GM12878 (cell line): ENCODE measurements around the gene FBXL3. TPM values are rescaled to one million over a fixed set of nuclear protein-coding genes. Genes with fewer than 3 reads are reported as not detected.

Source experiments
- ATAC-seq: fragments of 200-7000 bp; cut with Tn5 transposase; 3 replicates; pipeline ENCODE4 v1.9.1; 2020; ENCODE audit warnings: mild to moderate bottlenecking, moderate library complexity
- BruUV-seq: library from RNA; stranded (reverse); fragments of 400-500 nt; replicated peaks from 2 replicates; lab custom pipeline; 2021; lab: Mats Ljungman, UMichigan
- CTCF ChIA-PET: fragments of 300-600 bp; sonication (Branson Sonifier 250); formaldehyde crosslinking; extraction: SDS; loops from one replicate; lab custom pipeline; 2021; ENCODE audit warnings: inconsistent platforms; lab: Yijun Ruan, JAX
- POLR2A ChIA-PET: fragments of 350-600 bp; formaldehyde crosslinking; extraction: SDS; loops from one replicate; lab custom pipeline; 2021; ENCODE audit warnings: inconsistent platforms; lab: Charles Lee
- RAD21 ChIA-PET: fragments of 300-600 bp; sonication (Branson Sonifier 250); formaldehyde crosslinking; loops from one replicate; lab custom pipeline; 2023; ENCODE audit warnings: antibody characterized with exemption; ENCODE audit not compliant: unreplicated experiment; lab: Charles Lee
- SMC1A ChIA-PET: fragments of 300-600 bp; sonication (Branson Sonifier 250); formaldehyde crosslinking; loops from one replicate; lab custom pipeline; 2023; ENCODE audit not compliant: unreplicated experiment, uncharacterized antibody; lab: Charles Lee
- DNase-seq: peaks from one replicate; pipeline ENCODE4 v3.0.0-alpha.2; 2011; ENCODE audit warnings: low read depth, low spot score
- FAIRE-seq: peaks from 3 replicates; lab custom pipeline; 2011; peaks lifted over from hg19 to GRCh38; lab: Jason Lieb, UNC
- H2AFZ ChIP-seq: 2 replicates; pipeline ENCODE4 v1.6.0; 2011; ENCODE audit warnings: low read depth, low read length, control low read depth; ENCODE audit not compliant: control insufficient read depth
- H3K27ac ChIP-seq: 2 replicates; pipeline ENCODE4 v1.5.1; 2011; ENCODE audit warnings: control low read depth; ENCODE audit not compliant: control insufficient read depth, insufficient read depth
- H3K27me3 ChIP-seq, 2 experiments: replicated peaks in 1 of 2; 2 replicates each; pipeline versions ENCODE4 v1.6.0 to v1.6.1; 2011; ENCODE audit warnings: low read length in 1 of 2; ENCODE audit not compliant: control insufficient read depth in 2 of 2, insufficient read depth in 2 of 2
- H3K36me3 ChIP-seq, 2 experiments: 2 replicates each; pipeline ENCODE4 v1.5.1; 2011; ENCODE audit warnings: low read length in 1 of 2; ENCODE audit not compliant: control insufficient read depth in 2 of 2, insufficient read depth in 2 of 2
- H3K4me1 ChIP-seq: 2 replicates; pipeline ENCODE4 v1.6.1; 2011; ENCODE audit warnings: mild to moderate bottlenecking, low read length, moderate library complexity, mixed read lengths; ENCODE audit not compliant: control insufficient read depth, insufficient read depth
- H3K4me2 ChIP-seq: 2 replicates; pipeline ENCODE4 v1.6.0; 2011; ENCODE audit warnings: control low read depth; ENCODE audit not compliant: control insufficient read depth, insufficient read depth
- H3K4me3 ChIP-seq: fragments of 200-600 bp; sonication (generic); 2 replicates; pipeline ENCODE4 v1.5.1; 2016
- H3K79me2 ChIP-seq: 2 replicates; pipeline ENCODE4 v1.6.0; 2011; ENCODE audit warnings: low read length; ENCODE audit not compliant: control insufficient read depth, insufficient read depth
- H3K9ac ChIP-seq: 2 replicates; pipeline ENCODE4 v1.8.0; 2011; ENCODE audit warnings: low read length, control low read depth, mixed read lengths; ENCODE audit not compliant: control insufficient read depth, insufficient read depth
- H3K9me3 ChIP-seq: replicated peaks from 3 replicates; pipeline ENCODE4 v1.5.1; 2011; ENCODE audit warnings: mild to moderate bottlenecking, low read length; ENCODE audit not compliant: control insufficient read depth, insufficient read depth
- H4K20me1 ChIP-seq: 2 replicates; pipeline ENCODE4 v1.6.0; 2011; ENCODE audit not compliant: control insufficient read depth, insufficient read depth
- ESRRA ChIP-seq: IDR thresholded peaks from 2 replicates; pipeline ENCODE4 v1.6.1; 2012; ENCODE audit warnings: mild to moderate bottlenecking, low read length, improper control_type of control experiment
- ETV6 ChIP-seq, 2 experiments: fragments of 450-650 bp in 1 of 2; IDR thresholded peaks in 1 of 2; conservative IDR thresholded peaks in 1 of 2; 2 replicates each; pipeline ENCODE4 v1.6.1; 2014; ENCODE audit warnings: antibody characterized with exemption in 1 of 2, borderline replicate concordance in 1 of 2, low read depth in 1 of 2, mild to moderate bottlenecking in 1 of 2, moderate library complexity in 1 of 2
- KDM1A ChIP-seq: fragments of 200-600 bp; sonication (generic); IDR thresholded peaks from 2 replicates; pipeline ENCODE4 v1.6.1; 2016; ENCODE audit warnings: borderline replicate concordance
- NBN ChIP-seq: fragments of 450-650 bp; IDR thresholded peaks from 2 replicates; pipeline ENCODE4 v1.6.1; 2016
- PAX8 ChIP-seq: fragments of 450-650 bp; IDR thresholded peaks from 2 replicates; pipeline ENCODE4 v1.6.1; 2017; ENCODE audit warnings: mild to moderate bottlenecking, moderate library complexity
- RB1 ChIP-seq: fragments of 450-650 bp; formaldehyde crosslinking; IDR thresholded peaks from 2 replicates; pipeline ENCODE4 v1.6.1; 2017; ENCODE audit warnings: mild to moderate bottlenecking, borderline replicate concordance
- RCOR1 ChIP-seq: conservative IDR thresholded peaks from 2 replicates; pipeline ENCODE4 v1.6.1; 2012; ENCODE audit warnings: low read depth, low read length, improper control_type of control experiment
- TARDBP ChIP-seq: IDR thresholded peaks from 2 replicates; pipeline ENCODE4 v1.6.1; 2016; ENCODE audit warnings: borderline replicate concordance
- ZNF274 ChIP-seq: IDR thresholded peaks from one replicate; pipeline ENCODE4 v1.8.0; 2011; ENCODE audit not compliant: insufficient read length, insufficient read depth
- ZNF622 ChIP-seq: fragments of 450-650 bp; IDR thresholded peaks from 2 replicates; pipeline ENCODE4 v1.6.1; 2017; ENCODE audit warnings: mild to moderate bottlenecking, inconsistent platforms
- WGBS: methylation state at CpG from one replicate; pipeline ENCODE4 v1.1.6; 2016; ENCODE audit warnings: low lambda C conversion rate; ENCODE audit not compliant: insufficient replicate concordance, insufficient coverage; ENCODE audit errors: missing lambda C conversion rate; 5-methylcytosine and 5-hydroxymethylcytosine counted together
- in situ Hi-C: fragments of 300-500 bp; cut with MboI; formaldehyde crosslinking; loops from 9 replicates; pipeline ENCODE4 v1.14.3; 2018; ENCODE audit warnings: mixed read lengths
- intact Hi-C: fragments of 100-400 bp; cut with micrococcal nuclease; formaldehyde crosslinking; loops from one replicate; pipeline ENCODE4 v1.14.2; 2022; ENCODE audit not compliant: unreplicated experiment
- polyA plus RNA-seq, 11 experiments: library from polyadenylated mRNA; depleted of rRNA in 4 of 11; unstranded in 6 of 11; stranded (reverse) in 5 of 11; fragments of >200 nt; fragmentation: Nextera tagmentation in 4 of 11; fragmentation: Illumina TruSeq in 1 of 11; extraction: Ambion mirVana in 4 of 11; extraction: Trizol in 1 of 11; gene quantifications; 1 replicate in 1 of 11; 2 replicates in 10 of 11; pipeline versions ENCODE4 v1.2.1 to v1.2.3, GENCODE V29; 2011 to 2016; ENCODE audit warnings: inconsistent platforms in 2 of 11, missing spikeins in 2 of 11, low read depth in 1 of 11
- total RNA-seq, 4 experiments: library from RNA; depleted of rRNA in 3 of 4; stranded (reverse); fragments of >200 nt in 3 of 4; fragmentation: Illumina TruSeq in 1 of 4; extraction: Trizol in 1 of 4; gene quantifications; 2 replicates each; pipeline versions ENCODE4 v1.2.1 to v1.2.3, GENCODE V29; 2013 to 2021
- TF ChIP-seq, protein P1 (sequence below): IDR thresholded peaks from 2 replicates; pipeline ENCODE4 v1.6.1; 2012; ENCODE audit warnings: low read depth, low read length, improper control_type of control experiment
- TF ChIP-seq, protein P2 (sequence below): IDR thresholded peaks from 2 replicates; pipeline ENCODE4 v1.6.1; 2012; ENCODE audit warnings: low read length, inconsistent platforms
- TF ChIP-seq, protein P3 (sequence below): fragments of 450-650 bp; IDR thresholded peaks from 2 replicates; pipeline ENCODE4 v1.6.1; 2016; ENCODE audit warnings: mild to moderate bottlenecking

The FBXL3 gene
- total and polyA plus RNA-seq, 10 of the 15 experiments (the other 5 are each of a cell fraction or from before 2014, with no cell fraction given), result 9.0 to 26.4 (median 19.7) TPM

DNA sequence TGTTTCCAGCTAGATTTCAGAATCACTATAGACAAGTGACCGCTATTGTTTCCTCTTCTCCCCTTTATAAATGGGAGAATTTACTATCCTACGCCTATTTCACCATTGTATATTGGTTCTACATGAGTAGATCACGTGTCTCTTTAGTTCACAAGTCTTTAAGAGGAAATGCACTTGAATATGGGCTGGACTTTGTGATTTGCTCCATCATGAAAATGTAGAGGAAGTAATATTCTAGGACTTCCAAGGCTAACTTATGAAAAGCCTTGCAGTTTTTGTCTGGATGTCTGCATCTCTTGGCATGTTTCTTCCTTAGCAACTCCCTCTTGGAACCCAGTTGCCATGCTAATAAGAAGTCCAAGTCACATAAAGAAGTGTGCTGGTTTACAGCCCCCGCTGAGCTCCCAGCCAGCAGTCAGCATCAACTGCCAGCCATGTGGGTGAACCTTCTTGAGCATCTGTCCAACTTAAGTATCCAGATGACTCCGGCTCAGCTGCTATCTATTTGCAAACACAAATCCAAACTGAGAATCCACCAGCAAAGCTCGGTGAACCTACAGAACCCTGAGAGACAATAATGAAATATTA, 4.8 kb upstream of the FBXL3 start:
- intact Hi-C loops, result no loop called here
- POLR2A ChIA-PET, result no interaction called here
- ATAC-seq (no peak), DNase-seq (no peak), FAIRE-seq (no peak)
- Histone ChIP-seq H3K9ac (no peak overlapping the region), H3K79me2 (no peaks in the 10 kb centered on the region; the same call in 1 of the 2 replicates), H2AFZ (no peak overlapping the region), H3K9me3 (no peaks in the 10 kb centered on the region; the same call in 2 of the 3 replicates), H4K20me1 (no peaks in the 10 kb centered on the region), H3K4me3 (no peak overlapping the region), H3K36me3 (no peaks in the 10 kb centered on the region), H3K27me3 (no peaks in the 10 kb centered on the region), H3K4me2 (no peak overlapping the region), H3K27ac (no peak overlapping the region), H3K4me1 (no peaks in the 10 kb centered on the region)
- SMC1A ChIA-PET, result interaction anchor here (1.0 to 2.8 kb wide), 2 partner anchors 11 to 32 kb away, joined by 3 to 11 read pairs; no protein-coding TSS in a partner anchor
- RAD21 ChIA-PET, result no interaction called here
- TF ChIP-seq PAX8 (no peak), ZNF274 (no peak)
- TF ChIP-seq, protein P1, sequence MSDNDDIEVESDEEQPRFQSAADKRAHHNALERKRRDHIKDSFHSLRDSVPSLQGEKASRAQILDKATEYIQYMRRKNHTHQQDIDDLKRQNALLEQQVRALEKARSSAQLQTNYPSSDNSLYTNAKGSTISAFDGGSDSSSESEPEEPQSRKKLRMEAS, result no peak
- TF ChIP-seq, protein P2, sequence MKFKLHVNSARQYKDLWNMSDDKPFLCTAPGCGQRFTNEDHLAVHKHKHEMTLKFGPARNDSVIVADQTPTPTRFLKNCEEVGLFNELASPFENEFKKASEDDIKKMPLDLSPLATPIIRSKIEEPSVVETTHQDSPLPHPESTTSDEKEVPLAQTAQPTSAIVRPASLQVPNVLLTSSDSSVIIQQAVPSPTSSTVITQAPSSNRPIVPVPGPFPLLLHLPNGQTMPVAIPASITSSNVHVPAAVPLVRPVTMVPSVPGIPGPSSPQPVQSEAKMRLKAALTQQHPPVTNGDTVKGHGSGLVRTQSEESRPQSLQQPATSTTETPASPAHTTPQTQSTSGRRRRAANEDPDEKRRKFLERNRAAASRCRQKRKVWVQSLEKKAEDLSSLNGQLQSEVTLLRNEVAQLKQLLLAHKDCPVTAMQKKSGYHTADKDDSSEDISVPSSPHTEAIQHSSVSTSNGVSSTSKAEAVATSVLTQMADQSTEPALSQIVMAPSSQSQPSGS, result no peak
- CTCF ChIA-PET, result interaction anchor here (0.8 kb wide), 1 partner anchor 39 kb away, joined by 3 read pairs; no protein-coding TSS in a partner anchor
- in situ Hi-C loops, result no loop called here
- no TSS peak for BruUV-seq
- 81% methylated on average over 6 of the region's 6 CpGs for WGBS

DNA sequence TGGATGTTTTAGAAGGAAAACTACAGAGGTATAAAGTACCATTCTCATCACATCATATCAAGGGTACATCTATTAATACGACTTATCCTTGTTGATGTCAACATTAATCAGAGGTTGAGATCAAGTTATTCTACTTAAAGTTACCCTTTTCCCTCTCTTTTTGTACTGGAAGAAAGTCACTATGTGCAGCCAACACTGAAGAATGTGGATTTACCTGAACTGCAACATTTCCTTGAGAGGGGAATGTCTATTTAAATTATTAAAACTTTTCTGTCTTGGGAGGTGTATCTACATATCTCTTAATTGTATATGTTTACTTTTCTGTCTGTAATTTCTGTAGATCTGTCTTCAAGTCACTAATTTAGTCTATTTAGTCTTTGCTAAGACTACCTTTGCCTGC, 2.5 kb upstream of the FBXL3 start:
- H3K4me2 ChIP-seq, result no peak overlapping the region
- CTCF ChIA-PET, result no interaction called here
- peaks cover 20% of the 10 kb centered on the region for H3K79me2 ChIP-seq
- in situ Hi-C loops (no loop called here), intact Hi-C loops (loop anchor here (10.0 kb wide), 1 partner anchor 665 kb away; the partner anchor contains the start of gene SLAIN1)
- ATAC-seq (no peak), DNase-seq (no peak), FAIRE-seq (no peak)
- no peak overlapping the region for H3K4me3 ChIP-seq
- WGBS, result 92% methylated on average over 1 of the region's 1 CpG
- no peak overlapping the region for H3K27ac ChIP-seq
- no peaks in the 10 kb centered on the region for H3K4me1 ChIP-seq
- H3K27me3 ChIP-seq, result no peaks in the 10 kb centered on the region
- H3K9me3 ChIP-seq, result no peaks in the 10 kb centered on the region
- TF ChIP-seq ETV6 (conservative IDR thresholded peaks at IDR 0.05 in 1 of 2, IDR thresholded peaks at IDR 0.05 in 1 of 2; ENCODE audit: borderline replicate concordance in 1 of 2, low read depth in 1 of 2) (no peak), RCOR1 (no peak), TARDBP (no peak), NBN (no peak), ESRRA (no peak), RB1 (no peak), ZNF622 (no peak), PAX8 (no peak), KDM1A (no peak)
- TF ChIP-seq, protein P1, result no peak
- TF ChIP-seq, protein P3, sequence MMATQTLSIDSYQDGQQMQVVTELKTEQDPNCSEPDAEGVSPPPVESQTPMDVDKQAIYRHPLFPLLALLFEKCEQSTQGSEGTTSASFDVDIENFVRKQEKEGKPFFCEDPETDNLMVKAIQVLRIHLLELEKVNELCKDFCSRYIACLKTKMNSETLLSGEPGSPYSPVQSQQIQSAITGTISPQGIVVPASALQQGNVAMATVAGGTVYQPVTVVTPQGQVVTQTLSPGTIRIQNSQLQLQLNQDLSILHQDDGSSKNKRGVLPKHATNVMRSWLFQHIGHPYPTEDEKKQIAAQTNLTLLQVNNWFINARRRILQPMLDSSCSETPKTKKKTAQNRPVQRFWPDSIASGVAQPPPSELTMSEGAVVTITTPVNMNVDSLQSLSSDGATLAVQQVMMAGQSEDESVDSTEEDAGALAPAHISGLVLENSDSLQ, result no peak
- H4K20me1 ChIP-seq, result no peaks in the 10 kb centered on the region
- SMC1A ChIA-PET, result no interaction called here
- no peak overlapping the region for H3K9ac ChIP-seq
- no peaks in the 10 kb centered on the region for H3K36me3 ChIP-seq
- POLR2A ChIA-PET, result no interaction called here
- no peak overlapping the region for H2AFZ ChIP-seq
- RAD21 ChIA-PET, result no interaction called here
- BruUV-seq, result no TSS peak
